ENCODE measurements around the gene TTC16. TPM values are rescaled to one million over a fixed set of nuclear protein-coding genes. Genes with fewer than 3 reads are reported as not detected.

TTC16 gene
- total RNA-seq, 1 experiment from 2014 or later: not detected

DNA sequence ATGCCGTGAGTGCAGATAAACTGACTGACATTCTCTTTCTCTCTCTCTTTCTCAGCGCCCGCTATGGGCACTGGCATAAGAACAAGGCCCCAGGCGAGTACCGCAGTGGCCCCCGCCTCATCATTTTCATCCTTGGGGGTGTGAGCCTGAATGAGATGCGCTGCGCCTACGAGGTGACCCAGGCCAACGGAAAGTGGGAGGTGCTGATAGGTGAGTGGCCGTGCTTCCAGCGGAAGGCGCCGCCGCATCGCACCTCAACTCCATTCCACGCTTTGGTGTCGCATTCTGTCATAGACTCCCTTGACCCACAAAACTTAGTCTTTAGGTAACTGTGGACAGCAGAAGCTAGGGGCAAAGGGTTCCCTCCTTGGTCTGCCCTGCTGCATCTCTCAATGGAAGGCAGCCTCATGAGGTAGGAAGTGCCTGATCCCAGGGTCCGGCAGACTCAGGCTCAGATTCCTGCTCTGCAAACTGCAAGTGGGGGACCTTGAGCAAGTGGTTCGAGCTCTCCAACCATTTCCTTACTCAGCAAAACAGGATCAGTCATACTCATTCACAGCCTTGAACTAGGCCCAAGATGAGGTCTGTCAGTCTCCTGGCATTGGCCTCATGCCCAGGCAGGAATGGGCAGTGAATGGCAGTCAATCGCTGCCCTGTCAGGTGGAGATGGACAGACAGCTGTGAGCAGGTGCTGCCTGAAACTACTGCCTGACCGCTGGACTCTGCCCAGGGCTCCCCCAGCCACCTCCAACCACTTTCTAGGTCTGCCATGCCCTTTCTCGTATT, 33.3 kb upstream of the TTC16 start:
- Histone ChIP-seq H3K9me2 (replicated peaks; ENCODE audit: insufficient read depth, low read length) (no peaks in the 10 kb centered on the region), H3K27me3 (ENCODE audit: low read length) (no peaks in the 10 kb centered on the region), H3K9me3 (ENCODE audit: low read length) (no peaks in the 10 kb centered on the region), H3K79me2 (ENCODE audit: low read length) (no peaks in the 10 kb centered on the region), H3K4me2 (ENCODE audit: low read depth, low read length, poor library complexity, severe bottlenecking) (no peak overlapping the region), H4K20me1 (ENCODE audit: insufficient read depth, low read depth, low read length) (no peaks in the 10 kb centered on the region), H3K27ac (ENCODE audit: low read length) (no peak overlapping the region), H2AFZ (ENCODE audit: low read length) (no peak overlapping the region), H3K36me3 (ENCODE audit: insufficient read depth, low read length) (no peaks in the 10 kb centered on the region), H3K9ac (ENCODE audit: low read length) (no peak overlapping the region), H3K4me3 (ENCODE audit: low read length) (no peak overlapping the region), H3K4me1 (ENCODE audit: low read length) (no peaks in the 10 kb centered on the region)
- DNase-seq: no peak

DNA sequence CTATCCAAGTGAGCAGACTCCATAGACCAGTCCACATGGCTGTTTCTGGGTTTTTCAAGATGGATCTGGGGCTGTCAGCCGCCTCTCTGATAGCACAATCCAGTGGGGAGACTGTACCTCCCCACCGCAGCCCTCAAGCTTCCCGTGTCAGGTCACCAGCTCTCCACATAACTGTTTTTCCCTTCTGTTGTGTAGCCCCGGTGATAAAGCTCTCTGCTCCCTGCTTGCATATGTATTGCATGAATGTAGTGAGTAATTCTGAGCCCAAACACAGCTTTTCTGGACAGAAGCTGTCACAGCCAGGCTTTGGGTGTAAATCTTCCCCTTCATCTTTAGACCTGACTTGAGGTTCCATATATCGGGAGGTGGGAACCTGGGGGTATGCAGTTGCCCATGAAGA, 32.2 kb upstream of the TTC16 start:
- Histone ChIP-seq H3K4me3 (ENCODE audit: low read length) (no peak overlapping the region), H3K9me3 (ENCODE audit: low read length) (no peaks in the 10 kb centered on the region), H3K4me1 (ENCODE audit: low read length) (no peaks in the 10 kb centered on the region), H3K27me3 (ENCODE audit: low read length) (no peaks in the 10 kb centered on the region), H3K9me2 (replicated peaks; ENCODE audit: insufficient read depth, low read length) (no peaks in the 10 kb centered on the region), H3K79me2 (ENCODE audit: low read length) (no peaks in the 10 kb centered on the region), H2AFZ (ENCODE audit: low read length) (no peak overlapping the region), H4K20me1 (ENCODE audit: insufficient read depth, low read depth, low read length) (no peaks in the 10 kb centered on the region), H3K36me3 (ENCODE audit: insufficient read depth, low read length) (no peaks in the 10 kb centered on the region), H3K9ac (ENCODE audit: low read length) (no peak overlapping the region), H3K27ac (ENCODE audit: low read length) (no peak overlapping the region), H3K4me2 (ENCODE audit: low read depth, low read length, poor library complexity, severe bottlenecking) (no peak overlapping the region)
- DNase-seq: no peak

- no peaks in the 10 kb centered on the region for H3K79me2 ChIP-seq (ENCODE audit: low read length)
These were observed 31.3 kb upstream of the TTC16 start for GRCh38 chr9:127684576-127684975.

DNA sequence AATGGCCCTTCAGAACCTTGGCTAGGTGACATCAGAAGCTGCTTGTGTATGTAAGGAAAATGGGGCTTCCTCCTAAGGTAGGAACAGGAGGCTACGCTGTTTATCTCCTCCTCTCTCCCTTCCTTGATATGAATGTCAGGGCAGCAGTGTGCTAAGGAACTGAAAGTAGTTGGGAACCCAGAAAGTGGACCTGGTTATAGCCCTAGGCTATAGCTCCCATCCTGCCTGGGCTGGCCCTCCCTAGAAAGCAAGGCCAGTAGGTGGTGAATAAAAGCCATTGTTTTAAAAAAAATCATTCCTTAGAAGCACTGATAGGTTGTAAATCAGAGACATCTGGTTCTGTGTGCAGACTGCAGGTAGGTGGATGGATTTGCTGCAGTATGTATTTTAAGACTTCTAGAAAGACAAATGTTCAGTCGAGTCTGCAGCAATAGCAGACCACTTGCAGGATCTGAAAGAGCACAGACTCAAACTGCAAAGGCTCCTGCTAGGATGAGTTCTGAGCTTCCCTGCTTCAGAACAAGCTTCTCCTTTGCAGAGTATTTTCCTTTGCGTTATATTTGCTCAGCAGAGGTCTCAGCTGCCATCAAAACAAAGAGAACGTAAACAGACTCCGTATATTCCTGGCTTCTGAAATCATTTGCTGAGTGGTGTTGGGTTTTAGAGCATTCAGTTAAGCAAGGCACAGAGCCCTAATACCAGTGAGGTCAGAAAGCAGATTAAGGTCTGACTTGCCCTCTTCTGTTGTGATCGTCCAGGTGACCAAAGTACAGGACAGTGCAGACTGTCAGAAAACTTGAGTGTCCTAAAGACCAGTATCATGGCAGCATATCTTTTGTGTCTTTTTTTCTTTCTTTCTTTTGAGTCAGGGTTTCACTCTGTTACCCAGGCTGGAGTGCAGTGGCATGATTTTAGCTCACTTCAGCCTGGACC, 29.2 kb upstream of the TTC16 start:
- H3K4me2 ChIP-seq (ENCODE audit: low read depth, low read length, poor library complexity, severe bottlenecking): no peak overlapping the region
- H3K4me1 ChIP-seq (ENCODE audit: low read length): no peaks in the 10 kb centered on the region
- H4K20me1 ChIP-seq (ENCODE audit: insufficient read depth, low read depth, low read length): no peaks in the 10 kb centered on the region
- no peaks in the 10 kb centered on the region for H3K27me3 ChIP-seq (ENCODE audit: low read length)
- no peak overlapping the region for H3K27ac ChIP-seq (ENCODE audit: low read length)
- no peak overlapping the region for H2AFZ ChIP-seq (ENCODE audit: low read length)
- no peak overlapping the region for H3K9ac ChIP-seq (ENCODE audit: low read length)
- no peaks in the 10 kb centered on the region for H3K9me3 ChIP-seq (ENCODE audit: low read length)
- no peak for DNase-seq
- H3K36me3 ChIP-seq (ENCODE audit: insufficient read depth, low read length): no peaks in the 10 kb centered on the region
- H3K4me3 ChIP-seq (ENCODE audit: low read length): no peak overlapping the region
- H3K9me2 ChIP-seq (replicated peaks; ENCODE audit: insufficient read depth, low read length): no peaks in the 10 kb centered on the region
- no peaks in the 10 kb centered on the region for H3K79me2 ChIP-seq (ENCODE audit: low read length)

More at GRCh38 chr9:127684576-127684975, 31.3 kb upstream of the TTC16 start:
- Histone ChIP-seq H4K20me1 (ENCODE audit: insufficient read depth, low read depth, low read length) (no peaks in the 10 kb centered on the region), H3K4me2 (ENCODE audit: low read depth, low read length, poor library complexity, severe bottlenecking) (no peak overlapping the region), H3K9me2 (replicated peaks; ENCODE audit: insufficient read depth, low read length) (no peaks in the 10 kb centered on the region), H3K4me3 (ENCODE audit: low read length) (no peak overlapping the region), H3K27ac (ENCODE audit: low read length) (no peak overlapping the region), H3K27me3 (ENCODE audit: low read length) (no peaks in the 10 kb centered on the region), H3K9me3 (ENCODE audit: low read length) (no peaks in the 10 kb centered on the region), H3K4me1 (ENCODE audit: low read length) (no peaks in the 10 kb centered on the region), H3K9ac (ENCODE audit: low read length) (no peak overlapping the region), H2AFZ (ENCODE audit: low read length) (no peak overlapping the region), H3K36me3 (ENCODE audit: insufficient read depth, low read length) (no peaks in the 10 kb centered on the region)
- no peak for DNase-seq

DNA sequence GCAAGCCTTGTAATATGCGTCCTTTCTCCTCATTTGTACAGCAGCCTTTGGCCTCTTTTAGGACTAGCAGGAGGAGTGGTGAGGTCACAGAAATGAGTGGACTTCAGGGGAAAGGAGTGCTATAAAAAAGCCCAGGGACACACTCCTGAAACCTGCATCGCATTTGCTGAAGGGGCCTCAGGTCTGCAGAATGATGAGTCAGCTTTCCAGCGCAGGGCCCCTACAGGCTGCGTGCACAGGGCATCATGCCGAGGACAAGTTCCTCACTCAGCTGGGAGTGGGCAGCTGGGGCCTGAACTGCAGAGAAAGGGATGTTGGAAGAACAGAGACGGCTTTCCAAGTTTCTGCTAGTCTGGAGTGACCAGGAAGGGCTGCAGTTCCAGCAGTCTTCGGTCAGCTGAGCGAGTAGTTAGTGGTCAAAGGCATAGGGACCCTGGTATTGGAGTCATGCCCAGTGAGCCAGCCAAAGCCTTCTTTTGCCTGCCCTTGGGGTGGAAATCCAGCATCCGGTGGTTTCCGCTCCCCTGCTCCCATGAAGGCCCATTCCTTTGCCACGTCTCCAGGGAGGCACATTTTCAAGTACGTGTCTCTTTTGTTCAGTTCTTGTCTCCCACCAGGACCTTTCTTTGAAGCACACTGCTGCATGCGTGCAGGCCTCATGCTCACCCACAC, 26.4 kb upstream of the TTC16 start:
- H3K9me3 ChIP-seq (ENCODE audit: low read length): no peaks in the 10 kb centered on the region
- H3K4me3 ChIP-seq (ENCODE audit: low read length): no peak overlapping the region
- H3K27ac ChIP-seq (ENCODE audit: low read length): no peak overlapping the region
- no peaks in the 10 kb centered on the region for H4K20me1 ChIP-seq (ENCODE audit: insufficient read depth, low read depth, low read length)
- no peaks in the 10 kb centered on the region for H3K79me2 ChIP-seq (ENCODE audit: low read length)
- no peak overlapping the region for H2AFZ ChIP-seq (ENCODE audit: low read length)
- H3K4me2 ChIP-seq (ENCODE audit: low read depth, low read length, poor library complexity, severe bottlenecking): no peak overlapping the region
- no peaks in the 10 kb centered on the region for H3K9me2 ChIP-seq (replicated peaks; ENCODE audit: insufficient read depth, low read length)
- H3K27me3 ChIP-seq (ENCODE audit: low read length): no peaks in the 10 kb centered on the region
- no peaks in the 10 kb centered on the region for H3K36me3 ChIP-seq (ENCODE audit: insufficient read depth, low read length)
- DNase-seq: no peak
- no peaks in the 10 kb centered on the region for H3K4me1 ChIP-seq (ENCODE audit: low read length)
- H3K9ac ChIP-seq (ENCODE audit: low read length): no peak overlapping the region

DNA sequence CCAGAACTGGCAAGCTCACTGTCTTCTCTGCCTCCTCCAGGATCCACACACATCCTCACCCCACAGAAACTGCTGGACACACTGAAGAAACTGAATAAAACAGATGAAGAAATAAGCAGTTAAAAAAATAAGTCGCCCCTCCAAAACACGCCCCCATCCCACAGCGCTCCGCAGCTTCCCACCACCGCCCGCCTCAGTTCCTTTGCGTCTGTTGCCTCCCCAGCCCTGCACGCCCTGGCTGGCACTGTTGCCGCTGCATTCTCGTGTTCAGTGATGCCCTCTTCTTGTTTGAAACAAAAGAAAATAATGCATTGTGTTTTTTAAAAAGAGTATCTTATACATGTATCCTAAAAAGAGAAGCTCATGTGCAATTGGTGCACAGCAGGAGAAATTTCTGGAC, 25.1 kb upstream of the TTC16 start:
- Histone ChIP-seq H3K4me2 (ENCODE audit: low read depth, low read length, poor library complexity, severe bottlenecking) (no peak overlapping the region), H3K79me2 (ENCODE audit: low read length) (no peaks in the 10 kb centered on the region)
- no peak for DNase-seq

GRCh38 chr9:127692071-127692470, 23.8 kb upstream of the TTC16 start:
- H3K9ac ChIP-seq (ENCODE audit: low read length): no peak overlapping the region

More for the DNA sequence above, 25.1 kb upstream of the TTC16 start:
- no peaks in the 10 kb centered on the region for H4K20me1 ChIP-seq (ENCODE audit: insufficient read depth, low read depth, low read length)
- H2AFZ ChIP-seq (ENCODE audit: low read length): no peak overlapping the region
- no peaks in the 10 kb centered on the region for H3K36me3 ChIP-seq (ENCODE audit: insufficient read depth, low read length)
- H3K27me3 ChIP-seq (ENCODE audit: low read length): no peaks in the 10 kb centered on the region
- no peak overlapping the region for H3K9ac ChIP-seq (ENCODE audit: low read length)
- H3K9me3 ChIP-seq (ENCODE audit: low read length): no peaks in the 10 kb centered on the region
- no peaks in the 10 kb centered on the region for H3K4me1 ChIP-seq (ENCODE audit: low read length)
- H3K27ac ChIP-seq (ENCODE audit: low read length): no peak overlapping the region
- H3K9me2 ChIP-seq (replicated peaks; ENCODE audit: insufficient read depth, low read length): no peaks in the 10 kb centered on the region
- no peak overlapping the region for H3K4me3 ChIP-seq (ENCODE audit: low read length)

GRCh38 chr9:127693143-127693542, 22.7 kb upstream of the TTC16 start:
- H3K4me2 ChIP-seq (ENCODE audit: low read depth, low read length, poor library complexity, severe bottlenecking): no peak overlapping the region
- H3K36me3 ChIP-seq (ENCODE audit: insufficient read depth, low read length): no peaks in the 10 kb centered on the region
- H4K20me1 ChIP-seq (ENCODE audit: insufficient read depth, low read depth, low read length): no peaks in the 10 kb centered on the region
- H3K9ac ChIP-seq (ENCODE audit: low read length): no peak overlapping the region
- no peaks in the 10 kb centered on the region for H3K27me3 ChIP-seq (ENCODE audit: low read length)
- H3K79me2 ChIP-seq (ENCODE audit: low read length): no peaks in the 10 kb centered on the region
- H3K4me3 ChIP-seq (ENCODE audit: low read length): no peak overlapping the region
- no peak overlapping the region for H3K27ac ChIP-seq (ENCODE audit: low read length)
- no peaks in the 10 kb centered on the region for H3K9me2 ChIP-seq (replicated peaks; ENCODE audit: insufficient read depth, low read length)
- no peaks in the 10 kb centered on the region for H3K9me3 ChIP-seq (ENCODE audit: low read length)
- H3K4me1 ChIP-seq (ENCODE audit: low read length): no peaks in the 10 kb centered on the region
- DNase-seq: no peak
- no peak overlapping the region for H2AFZ ChIP-seq (ENCODE audit: low read length)

More at GRCh38 chr9:127692071-127692470, 23.8 kb upstream of the TTC16 start:
- Histone ChIP-seq H2AFZ (ENCODE audit: low read length) (no peak overlapping the region), H3K9me3 (ENCODE audit: low read length) (no peaks in the 10 kb centered on the region), H3K36me3 (ENCODE audit: insufficient read depth, low read length) (no peaks in the 10 kb centered on the region), H3K4me3 (ENCODE audit: low read length) (no peak overlapping the region), H3K4me2 (ENCODE audit: low read depth, low read length, poor library complexity, severe bottlenecking) (no peak overlapping the region), H3K4me1 (ENCODE audit: low read length) (no peaks in the 10 kb centered on the region), H3K27ac (ENCODE audit: low read length) (no peak overlapping the region), H3K9me2 (replicated peaks; ENCODE audit: insufficient read depth, low read length) (no peaks in the 10 kb centered on the region), H3K27me3 (ENCODE audit: low read length) (no peaks in the 10 kb centered on the region), H4K20me1 (ENCODE audit: insufficient read depth, low read depth, low read length) (no peaks in the 10 kb centered on the region), H3K79me2 (ENCODE audit: low read length) (no peaks in the 10 kb centered on the region)
- no peak for DNase-seq
